GM18520 (cell line): Measurements from ENCODE around the gene CACUL1.

Experiments
- ATAC-seq: cut with Tn5 transposase; IDR thresholded peaks from one replicate; pipeline ENCODE4 v1.9.1; 2021; ENCODE audit not compliant: unreplicated experiment

Gene CACUL1

GRCh38 chr10:118735294-118735693 lies 19.5 kb downstream of the CACUL1 start:
- no peak for ATAC-seq

- ATAC-seq = no peak
Observed at GRCh38 chr10:118734475-118734874, 20.3 kb downstream of the CACUL1 start.

- ATAC-seq = no peak
Observed at GRCh38 chr10:118732245-118733165, 22.3 kb downstream of the CACUL1 start.

DNA sequence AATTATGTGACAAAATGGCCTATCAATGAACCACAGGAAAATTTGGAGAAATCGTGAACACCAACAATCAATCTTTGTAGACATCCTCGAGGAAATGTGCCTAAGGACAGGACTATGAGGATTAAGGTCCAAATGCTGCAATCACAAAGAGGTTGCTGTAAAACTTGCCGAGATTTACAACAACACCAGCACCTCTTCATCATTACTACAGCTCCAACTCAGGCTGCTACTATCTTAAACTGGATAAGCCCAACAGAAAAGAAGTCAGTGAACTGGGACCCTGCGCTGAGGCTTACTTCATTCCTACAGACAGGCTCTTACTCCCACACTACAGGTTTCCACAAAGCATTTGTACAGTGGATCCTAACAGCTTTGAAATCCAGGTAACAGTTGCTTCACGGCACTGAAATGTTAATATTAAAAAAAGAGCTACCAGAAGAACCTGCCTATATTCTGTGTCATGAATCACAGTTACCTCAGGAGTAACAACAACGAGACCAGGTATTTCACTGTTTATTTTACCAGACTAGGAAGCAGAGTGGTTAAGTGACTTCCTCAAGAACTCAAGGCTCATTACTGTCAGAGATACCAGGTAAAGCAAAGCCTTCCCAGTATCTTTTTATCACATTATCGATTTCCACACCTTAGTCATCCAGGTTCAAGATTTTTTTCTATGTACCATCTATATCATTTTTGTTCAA lies 23.9 kb downstream of the CACUL1 start:
- no peak for ATAC-seq

GRCh38 chr10:118729641-118730258 lies 25.0 kb downstream of the CACUL1 start:
- peak; percentile 81 for ATAC-seq

DNA sequence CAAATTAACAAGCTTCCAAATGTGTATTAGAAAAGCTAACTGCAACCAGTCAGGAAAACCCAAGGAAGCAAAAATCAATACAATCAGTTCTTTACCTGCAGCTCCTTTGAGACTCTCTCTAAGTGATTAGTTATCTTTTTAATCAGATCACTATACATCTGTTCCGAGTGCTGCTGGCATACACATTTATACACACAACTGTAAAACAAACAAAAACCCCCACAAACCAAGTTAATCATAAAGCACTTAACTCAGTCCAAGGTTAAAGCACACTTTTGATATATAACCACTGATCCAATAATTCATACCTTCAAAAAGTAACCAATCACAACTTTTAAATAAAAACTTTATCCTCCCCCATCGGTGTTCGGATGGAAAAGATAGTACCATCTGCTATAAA lies 25.6 kb downstream of the CACUL1 start:
- ATAC-seq = no peak

DNA sequence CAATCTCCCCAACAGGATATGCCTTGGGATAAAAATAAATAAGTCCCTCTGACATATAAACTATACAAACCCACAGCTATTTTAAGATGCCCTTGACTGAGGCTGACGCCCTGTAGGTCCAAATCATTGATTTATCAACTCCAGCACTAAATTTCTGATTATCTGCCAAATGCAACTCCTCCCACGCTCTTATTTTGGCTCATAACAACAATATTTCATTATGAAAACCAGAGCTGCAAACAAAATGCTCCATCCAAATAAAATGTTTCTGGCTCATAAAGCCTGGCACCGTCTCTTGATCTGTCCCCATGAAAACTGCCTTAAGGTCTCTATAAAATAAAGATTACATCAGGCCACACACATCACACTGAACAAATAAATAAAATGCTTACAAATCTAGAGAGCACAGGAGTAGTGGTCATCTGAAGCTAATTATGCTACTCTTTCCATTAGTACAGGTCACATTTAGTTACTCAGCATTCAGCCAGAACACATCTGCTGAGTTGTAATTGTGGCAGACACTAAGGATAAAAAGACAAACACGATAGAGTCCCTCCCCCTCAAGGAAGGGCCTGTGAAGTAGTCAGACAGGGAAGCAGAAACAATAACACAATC lies 28.8 kb downstream of the CACUL1 start:
- ATAC-seq = no peak

DNA sequence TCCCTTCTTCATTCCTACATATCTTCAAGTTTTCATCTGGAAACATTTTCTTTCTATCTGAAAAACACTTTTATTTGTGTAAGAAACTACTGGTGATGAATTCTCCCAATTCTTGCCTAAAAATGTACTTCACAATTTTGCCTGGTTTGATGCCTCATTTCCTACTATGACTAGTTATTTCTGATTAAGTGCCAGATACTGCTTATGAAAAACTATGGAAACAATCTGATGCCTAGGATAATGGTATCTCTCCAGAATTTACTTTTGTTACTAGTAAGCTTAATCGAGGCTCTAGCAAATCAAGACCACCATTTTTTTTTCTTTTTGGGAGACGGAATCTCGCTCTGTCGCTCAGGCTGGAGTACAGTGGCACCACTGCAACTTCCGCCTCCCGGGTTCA lies 31.3 kb downstream of the CACUL1 start:
- no peak for ATAC-seq

DNA sequence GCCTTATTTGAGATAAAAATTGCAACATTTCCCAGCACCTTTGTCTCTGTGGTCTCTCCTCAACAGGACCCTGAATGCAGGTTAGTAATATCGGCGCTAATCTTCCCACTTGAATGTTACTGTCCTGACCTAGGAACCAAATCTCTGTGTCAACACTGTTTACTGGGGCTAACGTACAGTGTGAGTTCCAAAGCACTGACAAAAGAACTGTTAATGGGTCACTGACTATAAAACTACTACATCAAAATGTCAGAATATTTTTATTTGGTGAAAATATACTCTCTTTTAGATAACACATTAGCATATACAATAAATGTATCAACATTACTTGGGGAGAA lies 33.3 kb downstream of the CACUL1 start:
- no peak for ATAC-seq

DNA sequence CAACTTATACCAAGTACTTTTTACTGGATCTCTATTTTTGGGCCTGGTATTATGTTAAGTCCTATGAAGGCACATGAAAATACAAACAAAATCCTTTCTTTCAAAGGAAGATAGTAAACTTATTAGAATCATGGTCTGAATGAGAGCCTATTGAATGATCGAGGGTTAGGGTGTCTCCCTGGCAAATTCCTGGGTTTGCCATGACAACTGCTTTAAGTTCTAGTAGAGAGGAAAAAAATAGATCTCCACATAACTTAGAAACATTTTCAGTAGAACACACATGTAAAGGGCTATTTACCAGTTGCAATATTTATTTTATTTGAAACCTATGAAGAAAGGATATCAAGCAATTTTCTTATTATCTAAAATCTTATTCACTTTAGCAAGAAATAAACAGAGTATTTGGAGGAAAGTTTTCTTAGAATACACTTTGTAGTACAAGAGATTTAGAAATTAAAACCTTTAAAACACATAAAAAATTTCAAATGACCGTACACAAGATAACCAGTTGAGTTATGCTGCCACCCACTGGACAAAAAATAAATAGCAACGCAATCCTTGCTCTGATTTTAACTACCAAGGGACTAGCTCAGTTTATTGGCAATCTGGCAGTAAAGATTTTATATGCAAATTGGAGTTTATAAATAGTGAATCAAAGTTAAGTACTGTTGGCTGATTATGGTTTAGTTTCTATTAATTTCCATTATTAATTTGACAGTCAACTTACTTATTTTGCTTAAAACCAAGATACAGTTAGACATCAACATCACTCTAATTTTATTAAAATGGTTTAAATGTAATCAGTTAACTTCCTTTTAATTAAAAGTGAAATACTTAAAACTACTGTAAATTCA lies 33.9 kb downstream of the CACUL1 start:
- no peak for ATAC-seq

DNA sequence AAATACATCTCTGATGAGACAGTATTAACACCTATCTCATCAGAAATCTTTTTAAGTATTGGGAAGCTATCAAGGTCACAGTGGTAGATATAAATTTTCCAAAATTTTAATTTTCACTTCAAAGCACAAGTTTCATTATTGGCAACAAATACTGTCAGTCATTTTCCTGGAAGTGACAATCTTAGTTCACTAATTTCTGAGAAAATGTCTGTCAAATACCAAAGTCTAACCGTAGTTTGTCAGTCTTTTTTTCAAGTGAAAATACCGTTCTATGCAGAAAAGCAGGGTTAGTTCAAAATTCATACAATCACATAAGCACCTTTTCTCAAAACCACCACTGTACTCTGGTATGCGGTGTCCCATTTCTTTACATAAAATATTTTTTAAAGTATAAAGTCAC lies 40.4 kb downstream of the CACUL1 start:
- no peak for ATAC-seq

GRCh38 chr10:118712930-118713634 lies 41.7 kb downstream of the CACUL1 start:
- no peak for ATAC-seq

DNA sequence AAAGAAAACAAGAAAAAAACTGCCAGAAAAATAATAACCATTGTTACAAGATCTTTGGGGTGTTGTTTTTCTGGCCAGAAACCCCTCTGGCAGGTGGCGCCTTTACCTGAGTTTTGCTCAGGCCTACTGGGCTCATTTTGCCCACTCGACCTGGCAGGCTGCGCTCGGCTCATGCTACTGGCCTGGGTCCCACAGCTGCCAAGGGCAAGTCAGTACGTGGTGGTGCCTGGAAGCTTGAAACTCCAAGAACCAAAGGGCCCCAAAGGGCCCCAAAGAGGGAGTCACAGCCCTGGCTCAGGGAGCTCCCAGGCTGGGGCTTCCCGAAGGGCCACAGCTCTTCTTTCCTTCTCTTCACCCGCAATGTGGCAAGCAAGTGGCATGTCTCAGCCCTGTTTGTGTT lies 42.7 kb downstream of the CACUL1 start:
- no peak for ATAC-seq

DNA sequence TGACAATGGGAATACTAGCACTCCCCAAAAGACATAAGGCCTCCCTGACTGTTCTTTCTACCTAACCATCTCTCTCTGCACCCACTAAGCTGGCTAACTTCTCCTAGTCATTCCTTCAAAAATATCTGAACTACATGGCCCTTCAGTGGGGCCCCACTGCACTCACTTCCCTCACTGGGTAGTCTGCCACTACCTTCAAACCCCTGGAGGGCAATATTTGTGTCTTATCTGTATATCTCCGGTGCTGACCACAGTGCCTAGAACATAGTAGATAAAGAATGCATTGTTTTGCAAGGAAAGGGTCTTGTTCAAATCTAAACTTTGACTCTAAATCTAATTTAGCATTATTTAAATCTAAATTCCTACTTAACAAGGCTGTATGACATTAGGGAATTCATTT lies 44.3 kb downstream of the CACUL1 start:
- no peak for ATAC-seq

- ATAC-seq = no peak
Observed at GRCh38 chr10:118708571-118708970, 46.2 kb downstream of the CACUL1 start.

GRCh38 chr10:118704711-118705110 lies 50.1 kb downstream of the CACUL1 start:
- ATAC-seq = no peak

GRCh38 chr10:118701529-118702323 lies 53.0 kb downstream of the CACUL1 start:
- ATAC-seq = no peak

DNA sequence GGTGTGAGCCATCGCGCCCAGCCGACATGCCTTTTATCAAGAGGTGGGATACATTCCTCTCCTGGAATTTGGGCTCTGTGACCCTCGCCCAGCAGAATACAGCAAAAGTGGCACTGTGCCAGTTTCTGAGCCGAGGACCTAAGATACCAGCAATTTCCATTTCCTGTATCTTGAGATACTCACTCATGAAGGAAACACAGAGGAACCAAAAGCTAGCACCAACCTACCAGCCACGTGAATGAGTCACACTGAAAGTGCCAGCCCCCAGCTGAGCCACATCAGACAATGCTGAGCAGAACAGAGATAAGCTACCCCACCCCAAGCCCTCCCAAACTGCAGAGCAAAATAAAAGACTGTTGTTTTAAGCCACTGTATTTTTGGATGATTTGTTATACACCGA lies 56.3 kb downstream of the CACUL1 start:
- peak; percentile 92 for ATAC-seq

DNA sequence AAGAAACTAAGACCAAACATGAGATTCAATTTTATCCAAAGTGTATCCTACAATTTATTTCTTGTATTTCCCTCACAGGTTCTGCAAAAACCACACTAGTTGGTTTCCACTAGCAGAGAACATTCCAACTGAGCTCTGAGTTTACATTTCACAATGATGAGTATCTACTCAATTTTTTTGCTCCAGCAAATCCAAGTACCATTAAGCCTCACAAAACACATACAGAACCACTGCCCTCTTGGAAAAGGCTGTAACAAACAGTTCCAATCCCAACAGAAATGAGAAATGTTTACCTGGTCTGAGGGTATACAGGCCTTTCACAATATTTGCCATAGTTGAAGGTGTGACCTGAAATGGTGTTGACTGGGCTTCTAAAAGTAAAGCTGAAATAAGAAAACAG lies 59.9 kb downstream of the CACUL1 start:
- no peak for ATAC-seq
